ENCODE measurements around the gene NRXN3.

The NRXN3 gene

GRCh38 chr14:79516009-79516408 is 1345.8 kb downstream of the NRXN3 start:
- DNase-seq, result no peak

- DNase-seq, result no peak
These were observed 1355.2 kb downstream of the NRXN3 start for GRCh38 chr14:79525416-79525815.

GRCh38 chr14:79528828-79529416 is 1358.7 kb downstream of the NRXN3 start:
- no peak for DNase-seq

- DNase-seq, result no peak
These were observed 1360.4 kb downstream of the NRXN3 start for GRCh38 chr14:79530555-79530954.

- DNase-seq, result no peak
These were observed 1364.7 kb downstream of the NRXN3 start for GRCh38 chr14:79534703-79535353.

GRCh38 chr14:79540394-79540793 is 1370.2 kb downstream of the NRXN3 start:
- no peak for DNase-seq

- no peak for DNase-seq
These were observed 1371.9 kb downstream of the NRXN3 start for GRCh38 chr14:79542121-79542520.

- no peak for DNase-seq
These were observed 1373.2 kb downstream of the NRXN3 start for GRCh38 chr14:79543348-79543747.

- DNase-seq, result no peak
These were observed 1374.0 kb downstream of the NRXN3 start for GRCh38 chr14:79543967-79544697.

GRCh38 chr14:79544698-79545070 is 1374.5 kb downstream of the NRXN3 start:
- no peak for DNase-seq

- DNase-seq, result no peak
These were observed 1378.7 kb downstream of the NRXN3 start for GRCh38 chr14:79548836-79549235.

- DNase-seq, result no peak
These were observed 1379.3 kb downstream of the NRXN3 start for GRCh38 chr14:79549515-79549914.

GRCh38 chr14:79551523-79551922 is 1381.3 kb downstream of the NRXN3 start:
- no peak for DNase-seq

GRCh38 chr14:79552778-79553177 is 1382.6 kb downstream of the NRXN3 start:
- DNase-seq, result no peak

- DNase-seq, result no peak
These were observed 1384.6 kb downstream of the NRXN3 start for GRCh38 chr14:79554816-79555215.

GRCh38 chr14:79555429-79555828 is 1385.3 kb downstream of the NRXN3 start:
- no peak for DNase-seq

- no peak for DNase-seq
These were observed 1387.1 kb downstream of the NRXN3 start for GRCh38 chr14:79557309-79557708.

- no peak for DNase-seq
These were observed 1392.0 kb downstream of the NRXN3 start for GRCh38 chr14:79562185-79562584.

GRCh38 chr14:79564371-79564770 is 1394.2 kb downstream of the NRXN3 start:
- DNase-seq, result no peak

- no peak for DNase-seq
These were observed 1397.1 kb downstream of the NRXN3 start for GRCh38 chr14:79567306-79567705.

GRCh38 chr14:79568594-79568993 is 1398.4 kb downstream of the NRXN3 start:
- DNase-seq, result no peak

- DNase-seq, result no peak
These were observed 1398.9 kb downstream of the NRXN3 start for GRCh38 chr14:79569072-79569471.

- no peak for DNase-seq
These were observed 1400.5 kb downstream of the NRXN3 start for GRCh38 chr14:79570648-79571047.

- DNase-seq, result no peak
These were observed 1401.2 kb downstream of the NRXN3 start for GRCh38 chr14:79571366-79571765.

Measured in stimulated activated CD8-positive, alpha-beta memory T cell treated with anti-CD3 and anti-CD28 coated beads, Interleukin-4, amount 100 ng/mL, for 48 hours (primary cell).